H1 (cell line): ENCODE data around the gene IPO11. TPM values are rescaled to one million over a fixed set of nuclear protein-coding genes. Genes with fewer than 3 reads are reported as not detected.

Experiments
- CTCF ChIA-PET: fragments of 300-600 bp; sonication (Branson Sonifier 250); formaldehyde crosslinking; loops from one replicate; lab custom pipeline; 2021; ENCODE audit not compliant: partially characterized antibody; lab: Charles Lee
- POLR2A ChIA-PET: fragments of 300-600 bp; sonication (Branson Sonifier 250); formaldehyde crosslinking; loops from one replicate; lab custom pipeline; 2021; ENCODE audit warnings: inconsistent platforms; ENCODE audit not compliant: partially characterized antibody; lab: Charles Lee
- DNase-seq, 2 experiments: peaks; one replicate each; pipeline versions ENCODE4 v3.0.0 to v3.0.0-alpha.2; 2010 to 2022; ENCODE audit warnings: low spot score in 2 of 2, low read depth in 1 of 2, mixed read lengths in 1 of 2
- FAIRE-seq: peaks from 2 replicates; lab custom pipeline; 2011; peaks lifted over from hg19 to GRCh38; lab: Jason Lieb, UNC
- H2AFZ ChIP-seq: 2 replicates; pipeline ENCODE4 v1.8.1; 2012; ENCODE audit warnings: low read length, inconsistent platforms
- H2AK5ac ChIP-seq: 2 replicates; pipeline ENCODE4 v1.6.1; 2013; ENCODE audit warnings: low read depth, low read length
- H2BK120ac ChIP-seq: replicated peaks from 2 replicates; pipeline ENCODE3; 2013; ENCODE audit warnings: low read depth, low read length, inconsistent platforms
- H2BK12ac ChIP-seq: 2 replicates; pipeline ENCODE4 v1.6.1; 2013; ENCODE audit warnings: low read depth, low read length
- H2BK15ac ChIP-seq: 2 replicates; pipeline ENCODE4 v1.6.1; 2013; ENCODE audit warnings: low read length
- H2BK20ac ChIP-seq: 2 replicates; pipeline ENCODE4 v1.6.1; 2013; ENCODE audit warnings: low read length
- H2BK5ac ChIP-seq: 2 replicates; pipeline ENCODE4 v1.6.1; 2013; ENCODE audit warnings: low read depth, low read length
- H3K14ac ChIP-seq: 2 replicates; pipeline ENCODE4 v1.6.1; 2013; ENCODE audit warnings: inconsistent platforms; ENCODE audit not compliant: insufficient read length
- H3K18ac ChIP-seq: 2 replicates; pipeline ENCODE4 v1.6.1; 2013; ENCODE audit warnings: low read length; ENCODE audit errors: extremely low read depth
- H3K23ac ChIP-seq: 2 replicates; pipeline ENCODE4 v1.6.1; 2013; ENCODE audit warnings: inconsistent platforms; ENCODE audit not compliant: insufficient read length
- H3K23me2 ChIP-seq: 2 replicates; pipeline ENCODE4 v1.6.1; 2013; ENCODE audit warnings: low read depth, low read length
- H3K27ac ChIP-seq: 2 replicates; pipeline ENCODE4 v1.6.1; 2011; ENCODE audit warnings: low read depth, low read length, inconsistent platforms
- H3K27me3 ChIP-seq, 4 experiments: replicated peaks in 1 of 4; 1 replicate in 1 of 4; 2 replicates in 3 of 4; pipeline versions ENCODE4 v1.6.1 to v1.8.1; 2011 to 2013; ENCODE audit warnings: low read length in 3 of 4, mild to moderate bottlenecking in 3 of 4, inconsistent platforms in 2 of 4, mixed read lengths in 2 of 4, moderate library complexity in 1 of 4; ENCODE audit not compliant: control insufficient read depth in 3 of 4, insufficient read depth in 3 of 4; ENCODE audit errors: extremely low read depth in 1 of 4
- H3K36me3 ChIP-seq, 4 experiments: 2 replicates each; pipeline versions ENCODE4 v1.6.1 to v1.8.1; 2011 to 2013; ENCODE audit warnings: mild to moderate bottlenecking in 4 of 4, low read length in 3 of 4, moderate library complexity in 2 of 4, control low read depth in 1 of 4, inconsistent platforms in 1 of 4; ENCODE audit not compliant: insufficient read depth in 4 of 4, control insufficient read depth in 2 of 4
- H3K4ac ChIP-seq: replicated peaks from 2 replicates; pipeline ENCODE3; 2013; ENCODE audit warnings: low read length, low read depth, mixed read lengths, inconsistent platforms; ENCODE audit not compliant: insufficient read length
- H3K4me1 ChIP-seq, 4 experiments: replicated peaks in 1 of 4; 1 replicate in 1 of 4; 2 replicates in 3 of 4; pipeline versions ENCODE4 v1.6.1 to v1.8.1; 2011 to 2013; ENCODE audit warnings: low read length in 3 of 4, inconsistent platforms in 2 of 4, mixed read lengths in 1 of 4; ENCODE audit not compliant: insufficient read depth in 4 of 4, control insufficient read depth in 3 of 4
- H3K4me2 ChIP-seq, 2 experiments: 2 replicates each; pipeline versions ENCODE4 v1.6.1 to v1.8.1; 2011 to 2013; ENCODE audit warnings: low read depth in 2 of 2, low read length in 2 of 2, control low read depth in 1 of 2, inconsistent platforms in 1 of 2, mild to moderate bottlenecking in 1 of 2; ENCODE audit not compliant: insufficient read depth in 1 of 2
- H3K4me3 ChIP-seq, 4 experiments: fragments of 200-600, 300-600 bp in 1 of 4; sonication (generic), shearing (Covaris generic), sonication (Bioruptor Twin) in 1 of 4; 2 replicates each; pipeline versions ENCODE4 v1.5.1 to v1.8.1; 2011 to 2016; ENCODE audit warnings: low read length in 4 of 4, low read depth in 3 of 4, control low read depth in 2 of 4, inconsistent platforms in 2 of 4, mild to moderate bottlenecking in 2 of 4, mixed read lengths in 1 of 4, moderate library complexity in 1 of 4; ENCODE audit not compliant: insufficient read depth in 2 of 4; ENCODE audit errors: extremely low read depth in 1 of 4
- H3K56ac ChIP-seq: replicated peaks from 2 replicates; pipeline ENCODE3; 2013; ENCODE audit warnings: low read depth, mild to moderate bottlenecking, mixed read lengths, low read length, inconsistent platforms; ENCODE audit not compliant: insufficient read length
- H3K79me1 ChIP-seq: 2 replicates; pipeline ENCODE4 v1.6.1; 2013; ENCODE audit warnings: low read depth, low read length, control low read depth
- H3K79me2 ChIP-seq, 2 experiments: 2 replicates each; pipeline versions ENCODE4 v1.6.1 to v1.8.1; 2012 to 2013; ENCODE audit warnings: low read length in 2 of 2, mild to moderate bottlenecking in 2 of 2, inconsistent platforms in 1 of 2; ENCODE audit not compliant: insufficient read depth in 2 of 2, control insufficient read depth in 1 of 2
- H3K9ac ChIP-seq, 4 experiments: replicated peaks in 1 of 4; 1 replicate in 1 of 4; 2 replicates in 3 of 4; pipeline versions ENCODE4 v1.6.1 to v1.8.1; 2011 to 2013; ENCODE audit warnings: low read depth in 3 of 4, low read length in 3 of 4, control low read depth in 2 of 4, mild to moderate bottlenecking in 2 of 4, moderate library complexity in 2 of 4, inconsistent platforms in 1 of 4; ENCODE audit errors: extremely low read depth in 1 of 4
- H3K9me3 ChIP-seq, 2 experiments: 2 replicates each; pipeline versions ENCODE4 v1.6.1 to v1.8.1; 2012 to 2013; ENCODE audit warnings: mild to moderate bottlenecking in 2 of 2, moderate library complexity in 2 of 2, control low read depth in 1 of 2, inconsistent platforms in 1 of 2, low read depth in 1 of 2, low read length in 1 of 2, mixed read lengths in 1 of 2; ENCODE audit not compliant: insufficient read depth in 2 of 2
- H4K20me1 ChIP-seq, 2 experiments: replicated peaks in 1 of 2; 2 replicates each; pipeline versions ENCODE3 to v1.8.1; 2011 to 2013; ENCODE audit warnings: inconsistent platforms in 2 of 2, low read length in 2 of 2, mild to moderate bottlenecking in 1 of 2; ENCODE audit not compliant: insufficient read depth in 2 of 2, control insufficient read depth in 1 of 2
- H4K5ac ChIP-seq: 2 replicates; pipeline ENCODE4 v1.6.1; 2013; ENCODE audit warnings: low read length, low read depth, mixed read lengths, inconsistent platforms; ENCODE audit not compliant: insufficient read length
- H4K8ac ChIP-seq: 2 replicates; pipeline ENCODE4 v1.8.0; 2013; ENCODE audit warnings: mild to moderate bottlenecking, moderate library complexity, low read length, inconsistent platforms; ENCODE audit not compliant: insufficient read depth; ENCODE audit errors: extremely low read depth
- H4K91ac ChIP-seq: replicated peaks from 2 replicates; pipeline ENCODE3; 2013; ENCODE audit warnings: low read length, mixed read lengths, inconsistent platforms; ENCODE audit not compliant: insufficient read length
- CBX8 ChIP-seq: fragments of 300-800, 300-1000 bp; sonication (generic); IDR thresholded peaks from 2 replicates; pipeline ENCODE4 v1.7.1; 2016; ENCODE audit warnings: low read depth, low read length, borderline replicate concordance
- HDAC6 ChIP-seq: IDR thresholded peaks from one replicate; pipeline ENCODE4 v1.7.1; 2012; ENCODE audit warnings: low read depth, mild to moderate bottlenecking, inconsistent platforms, low read length, moderate library complexity
- MAFK ChIP-seq: IDR thresholded peaks from 2 replicates; pipeline ENCODE4 v1.6.1; 2012; ENCODE audit warnings: low read depth, mild to moderate bottlenecking, improper control_type of control experiment, low read length
- RBBP5 ChIP-seq: IDR thresholded peaks from 2 replicates; pipeline ENCODE4 v1.7.1; 2012; ENCODE audit warnings: low read depth, mild to moderate bottlenecking, inconsistent platforms, low read length, moderate library complexity, borderline replicate concordance
- RNF2 ChIP-seq: fragments of 200-900, 300-1000 bp; sonication (generic); IDR thresholded peaks from 2 replicates; pipeline ENCODE4 v1.7.1; 2016; ENCODE audit warnings: borderline replicate concordance, low read depth, mild to moderate bottlenecking, antibody characterized with exemption, low read length; ENCODE audit not compliant: poor library complexity, severe bottlenecking; ENCODE audit errors: missing control alignments
- ZNF274 ChIP-seq: IDR thresholded peaks from 2 replicates; pipeline ENCODE4 v1.7.0; 2012; ENCODE audit warnings: low read length, borderline replicate concordance; ENCODE audit errors: extremely low read depth
- WGBS, 2 experiments: shearing (Covaris generic) in 1 of 2; methylation state at CpG; one replicate each; pipeline versions ENCODE4 v1.1.6 to v1.1.7; 2013 to 2015; ENCODE audit warnings: low lambda C conversion rate in 2 of 2, mixed read lengths in 2 of 2, inconsistent platforms in 1 of 2, low coverage in 1 of 2, missing lambda C conversion rate in 1 of 2; ENCODE audit not compliant: insufficient replicate concordance in 2 of 2, insufficient coverage in 1 of 2, insufficient read length in 1 of 2; ENCODE audit errors: extremely low coverage in 1 of 2, missing lambda C conversion rate in 1 of 2; 5-methylcytosine and 5-hydroxymethylcytosine counted together
- polyA plus RNA-seq, 7 experiments: library from polyadenylated mRNA; depleted of rRNA in 3 of 7; stranded (reverse) in 5 of 7; unstranded in 2 of 7; fragments of >200 nt in 5 of 7; fragments of 200-250 nt in 2 of 7; gene quantifications; 1 replicate in 5 of 7; 2 replicates in 1 of 7; 4 replicates in 1 of 7; pipeline versions ENCODE4 v1.2.1 to v1.2.3, GENCODE V29; 2011 to 2013; ENCODE audit warnings: missing spikeins in 2 of 7, mixed read lengths in 2 of 7
- total RNA-seq: library from RNA; stranded (reverse); fragmentation: NEBNext Ultra II Directional; extraction: Animal tissue kit (Norgen Biotek cat#: 25700); gene quantifications from 2 replicates; pipeline ENCODE4 v1.2.1, GENCODE V29; 2021
- TF ChIP-seq, protein P1 (sequence below): IDR thresholded peaks from 2 replicates; pipeline ENCODE4 v1.6.1; 2011; ENCODE audit warnings: low read length, improper control_type of control experiment

IPO11 gene
- total and polyA plus RNA-seq, 2 of the 8 experiments (the other 6 are each of a cell fraction or from before 2014, with no cell fraction given): 23.6 to 64.4 TPM

DNA sequence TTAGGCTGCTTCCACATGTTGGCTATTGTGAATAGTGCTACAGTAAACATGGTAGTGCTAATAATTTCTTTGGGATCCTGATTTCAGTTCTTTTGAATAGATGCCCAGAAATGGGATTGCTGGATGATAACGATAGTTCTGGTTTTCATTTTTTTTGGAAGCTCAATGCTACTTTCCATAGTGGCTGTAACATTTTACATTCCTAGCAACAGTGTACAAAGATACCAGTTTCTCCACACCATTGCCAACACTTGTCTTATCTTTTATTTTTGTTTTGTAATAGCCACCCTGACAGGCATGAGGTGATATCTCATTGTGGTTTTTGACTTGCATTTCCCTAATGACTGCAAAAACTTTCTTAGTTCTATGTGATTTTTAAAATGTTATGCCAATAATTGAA lies 97.2 kb downstream of the IPO11 start:
- Histone ChIP-seq H4K20me1 (no peaks in the 10 kb centered on the region), H4K91ac (no peak overlapping the region), H2BK5ac (no peak overlapping the region), H3K36me3 (peaks cover 0 to 19% (median 3%) of the 10 kb centered on the region in 4 experiments; a peak in 2 of 8 replicates), H3K4ac (no peak overlapping the region), H3K18ac (no peak overlapping the region), H2AK5ac (no peak overlapping the region), H4K8ac (no peak overlapping the region), H3K4me3 (no peak overlapping the region), H2BK20ac (no peak overlapping the region), H3K9ac (no peak overlapping the region), H2BK12ac (no peak overlapping the region), H2AFZ (no peak overlapping the region), H3K79me2 (no peaks in the 10 kb centered on the region), H3K27me3 (no peaks in the 10 kb centered on the region), H3K23me2 (no peaks in the 10 kb centered on the region), H3K27ac (no peak overlapping the region), H3K23ac (no peak overlapping the region), H3K14ac (no peak overlapping the region), H3K9me3 (0 out of 4 replicates have a peak, but pooled peaks cover 0 to 2% of the 10 kb centered on the region in 2 experiments), H2BK15ac (no peak overlapping the region), H3K56ac (no peak overlapping the region), H3K4me1 (no peaks in the 10 kb centered on the region), H3K4me2 (no peak overlapping the region), H3K79me1 (no peaks in the 10 kb centered on the region), H4K5ac (no peak overlapping the region), H2BK120ac (no peak overlapping the region)
- ChIA-PET POLR2A (no interaction called here), CTCF (no interaction called here)
- DNase-seq (no peak), FAIRE-seq (no peak)
- 96% methylated on average over 1 of the region's 1 CpG; no CpG with 5 or more reads in 1 of the 2 experiments for whole genome bisulfite sequencing, 2 experiments
- TF ChIP-seq RNF2 (no peak), RBBP5 (no peak), CBX8 (no peak), HDAC6 (no peak), ZNF274 (no peak), MAFK (no peak)
- TF ChIP-seq, protein P1, sequence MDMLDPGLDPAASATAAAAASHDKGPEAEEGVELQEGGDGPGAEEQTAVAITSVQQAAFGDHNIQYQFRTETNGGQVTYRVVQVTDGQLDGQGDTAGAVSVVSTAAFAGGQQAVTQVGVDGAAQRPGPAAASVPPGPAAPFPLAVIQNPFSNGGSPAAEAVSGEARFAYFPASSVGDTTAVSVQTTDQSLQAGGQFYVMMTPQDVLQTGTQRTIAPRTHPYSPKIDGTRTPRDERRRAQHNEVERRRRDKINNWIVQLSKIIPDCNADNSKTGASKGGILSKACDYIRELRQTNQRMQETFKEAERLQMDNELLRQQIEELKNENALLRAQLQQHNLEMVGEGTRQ: no peak
